ENCODE results near the gene GRB10. TPM values are rescaled to one million over a fixed set of nuclear protein-coding genes. Genes with fewer than 3 reads are reported as not detected.

The GRB10 gene
- total RNA-seq, 4 donors from 2014 or later, result 33.9 to 72.6 (median 41.8) TPM

GRCh38 chr7:50562136-50562535, 220.6 kb downstream of the GRB10 start:
- Histone ChIP-seq H3K4me1 (no peaks in the 10 kb centered on the region), H3K36me3 (no peaks in the 10 kb centered on the region), H3K27me3 (no peaks in the 10 kb centered on the region), H3K4me3 (no peak overlapping the region), H3K9me3 (no peaks in the 10 kb centered on the region), H3K27ac (no peak overlapping the region)
- intact Hi-C loops (cut with DNase I; ENCODE audit: low total_unique reads), result no loop called here
- no peak for TF ChIP-seq POLR2A (IDR thresholded peaks at IDR 0.05)
- no peak for TF ChIP-seq CTCF (IDR thresholded peaks at IDR 0.05)
- DNase-seq, result no peak

- intact Hi-C loops (cut with DNase I; ENCODE audit: low total_unique reads), result no loop called here
- H3K4me1 ChIP-seq, result no peaks in the 10 kb centered on the region
- no peak overlapping the region for H3K27ac ChIP-seq
- H3K4me3 ChIP-seq, result no peak overlapping the region
- H3K36me3 ChIP-seq, result no peaks in the 10 kb centered on the region
- DNase-seq, result no peak
- H3K9me3 ChIP-seq, result no peaks in the 10 kb centered on the region
- no peak for TF ChIP-seq CTCF (IDR thresholded peaks at IDR 0.05)
- no peak for TF ChIP-seq POLR2A (IDR thresholded peaks at IDR 0.05)
- no peaks in the 10 kb centered on the region for H3K27me3 ChIP-seq
These were observed 221.8 kb downstream of the GRB10 start for GRCh38 chr7:50560865-50561351.

GRCh38 chr7:50559881-50560280, 222.8 kb downstream of the GRB10 start:
- TF ChIP-seq CTCF (IDR thresholded peaks at IDR 0.05) (no peak), POLR2A (IDR thresholded peaks at IDR 0.05) (no peak)
- H3K27ac ChIP-seq, result no peak overlapping the region
- H3K36me3 ChIP-seq, result no peaks in the 10 kb centered on the region
- intact Hi-C loops (cut with DNase I; ENCODE audit: low total_unique reads), result no loop called here
- DNase-seq, result no peak
- H3K9me3 ChIP-seq, result no peaks in the 10 kb centered on the region
- no peaks in the 10 kb centered on the region for H3K27me3 ChIP-seq
- H3K4me3 ChIP-seq, result no peak overlapping the region
- H3K4me1 ChIP-seq, result no peaks in the 10 kb centered on the region

GRCh38 chr7:50558294-50559053, 224.2 kb downstream of the GRB10 start:
- no peaks in the 10 kb centered on the region for H3K36me3 ChIP-seq
- no peak overlapping the region for H3K4me3 ChIP-seq
- no peak for DNase-seq
- TF ChIP-seq CTCF (IDR thresholded peaks at IDR 0.05) (no peak), POLR2A (IDR thresholded peaks at IDR 0.05) (no peak)
- H3K9me3 ChIP-seq, result no peaks in the 10 kb centered on the region
- no peak overlapping the region for H3K27ac ChIP-seq
- H3K27me3 ChIP-seq, result no peaks in the 10 kb centered on the region
- intact Hi-C loops (cut with DNase I; ENCODE audit: low total_unique reads), result no loop called here
- H3K4me1 ChIP-seq, result no peaks in the 10 kb centered on the region

- H3K4me1 ChIP-seq, result no peaks in the 10 kb centered on the region
- intact Hi-C loops (cut with DNase I; ENCODE audit: low total_unique reads), result no loop called here
- no peak overlapping the region for H3K4me3 ChIP-seq
- H3K27me3 ChIP-seq, result no peaks in the 10 kb centered on the region
- no peaks in the 10 kb centered on the region for H3K36me3 ChIP-seq
- TF ChIP-seq CTCF (IDR thresholded peaks at IDR 0.05) (no peak), POLR2A (IDR thresholded peaks at IDR 0.05) (no peak)
- H3K9me3 ChIP-seq, result no peaks in the 10 kb centered on the region
- DNase-seq, result no peak
- H3K27ac ChIP-seq, result peak overlapping the region in 1 of 2 donors; percentile 72
These were observed 225.6 kb downstream of the GRB10 start for GRCh38 chr7:50557099-50557498.

All from uterus (tissue), 4 donors.